OCI-LY3 (cell line): ENCODE results near the gene TMEM17.

Experiments
- EZH2phosphoT487 ChIP-seq: fragments of 200-600 bp; shearing (Covaris generic); IDR thresholded peaks from 2 replicates; pipeline ENCODE4 v1.6.1; 2018; ENCODE audit warnings: antibody characterized with exemption, mixed run types, low read depth
- TF ChIP-seq, protein P1 (sequence below): fragments of 200-600, 300-600 bp; sonication (generic); IDR thresholded peaks from 2 replicates; pipeline ENCODE4 v1.5.1; 2014; ENCODE audit warnings: antibody characterized with exemption, low read length, low read depth

GRCh38 chr2:62461017-62461553 lies 44.9 kb downstream of the TMEM17 start:
- TF ChIP-seq, protein P1, sequence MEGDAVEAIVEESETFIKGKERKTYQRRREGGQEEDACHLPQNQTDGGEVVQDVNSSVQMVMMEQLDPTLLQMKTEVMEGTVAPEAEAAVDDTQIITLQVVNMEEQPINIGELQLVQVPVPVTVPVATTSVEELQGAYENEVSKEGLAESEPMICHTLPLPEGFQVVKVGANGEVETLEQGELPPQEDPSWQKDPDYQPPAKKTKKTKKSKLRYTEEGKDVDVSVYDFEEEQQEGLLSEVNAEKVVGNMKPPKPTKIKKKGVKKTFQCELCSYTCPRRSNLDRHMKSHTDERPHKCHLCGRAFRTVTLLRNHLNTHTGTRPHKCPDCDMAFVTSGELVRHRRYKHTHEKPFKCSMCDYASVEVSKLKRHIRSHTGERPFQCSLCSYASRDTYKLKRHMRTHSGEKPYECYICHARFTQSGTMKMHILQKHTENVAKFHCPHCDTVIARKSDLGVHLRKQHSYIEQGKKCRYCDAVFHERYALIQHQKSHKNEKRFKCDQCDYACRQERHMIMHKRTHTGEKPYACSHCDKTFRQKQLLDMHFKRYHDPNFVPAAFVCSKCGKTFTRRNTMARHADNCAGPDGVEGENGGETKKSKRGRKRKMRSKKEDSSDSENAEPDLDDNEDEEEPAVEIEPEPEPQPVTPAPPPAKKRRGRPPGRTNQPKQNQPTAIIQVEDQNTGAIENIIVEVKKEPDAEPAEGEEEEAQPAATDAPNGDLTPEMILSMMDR: no peak
- TF ChIP-seq EZH2phosphoT487: no peak
